ENCODE data around the gene FLNB. TPM values are rescaled to one million over a fixed set of nuclear protein-coding genes. Genes with fewer than 3 reads are reported as not detected.

Gene FLNB
- total and polyA plus RNA-seq, 2 of the 13 experiments (the other 11 are each of a cell fraction or from before 2014, with no cell fraction given) = 106 to 130 TPM

DNA sequence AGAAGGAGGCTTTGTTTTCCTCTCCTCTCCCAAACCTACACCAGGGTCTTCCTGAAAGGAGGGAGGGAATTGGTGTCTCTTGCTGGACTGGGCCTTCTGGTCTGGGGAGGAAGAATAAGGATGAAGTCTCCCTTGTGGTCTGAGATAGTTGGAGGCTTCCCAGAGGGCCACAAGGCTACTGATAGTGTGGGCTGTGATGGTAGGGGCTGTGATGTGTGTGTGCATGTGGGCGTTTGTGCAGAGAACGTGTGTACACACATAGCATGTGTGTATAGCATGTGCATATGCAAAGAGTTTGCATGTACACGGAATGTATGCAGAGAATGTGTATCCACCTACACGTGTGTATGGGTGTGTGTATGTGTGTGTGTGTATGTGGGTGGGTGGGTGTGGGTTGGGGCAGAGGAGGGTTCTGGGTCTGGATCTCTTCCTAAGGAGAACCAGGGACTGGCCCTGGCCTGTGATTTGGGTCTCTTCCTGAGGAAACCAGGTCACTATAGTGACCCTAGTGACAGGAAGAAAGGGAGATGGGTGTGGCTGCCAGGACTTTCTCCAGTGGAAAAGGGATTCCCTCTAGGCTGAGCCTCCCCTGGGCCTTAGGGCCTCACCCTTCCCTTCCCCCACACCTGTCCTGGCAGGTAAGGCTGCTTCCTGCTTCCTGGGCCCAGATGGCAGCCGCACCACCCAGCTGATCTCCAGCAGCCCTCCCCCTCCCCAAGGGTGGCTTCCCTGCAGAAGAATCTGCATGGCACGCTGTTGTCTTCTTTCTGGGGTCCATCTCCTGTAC, 1.7 kb downstream of the FLNB start (continued):
- TF ChIP-seq, protein P1, sequence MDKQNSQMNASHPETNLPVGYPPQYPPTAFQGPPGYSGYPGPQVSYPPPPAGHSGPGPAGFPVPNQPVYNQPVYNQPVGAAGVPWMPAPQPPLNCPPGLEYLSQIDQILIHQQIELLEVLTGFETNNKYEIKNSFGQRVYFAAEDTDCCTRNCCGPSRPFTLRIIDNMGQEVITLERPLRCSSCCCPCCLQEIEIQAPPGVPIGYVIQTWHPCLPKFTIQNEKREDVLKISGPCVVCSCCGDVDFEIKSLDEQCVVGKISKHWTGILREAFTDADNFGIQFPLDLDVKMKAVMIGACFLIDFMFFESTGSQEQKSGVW (CRISPR knock-in tag; IDR thresholded peaks at IDR 0.05; ENCODE audit: borderline replicate concordance) = no peak
- TF ChIP-seq TBX2 (CRISPR knock-in tag; IDR thresholded peaks at IDR 0.05; ENCODE audit: borderline replicate concordance) (no peak), ZNF180 (CRISPR knock-in tag; IDR thresholded peaks at IDR 0.05; ENCODE audit: borderline replicate concordance, low read depth) (no peak), POLR2G (IDR thresholded peaks at IDR 0.05; ENCODE audit: low read depth, low read length) (no peak), KAT8 (CRISPR knock-in tag; IDR thresholded peaks at IDR 0.05) (0 out of 2 replicates have a peak, but pooled peaks have one; percentile 27), ELF4 (CRISPR knock-in tag; IDR thresholded peaks at IDR 0.05; ENCODE audit: borderline replicate concordance) (no peak), ZNF337 (CRISPR knock-in tag; IDR thresholded peaks at IDR 0.05; ENCODE audit: borderline replicate concordance, low read depth) (no peak)
- TF ChIP-seq, protein P2, sequence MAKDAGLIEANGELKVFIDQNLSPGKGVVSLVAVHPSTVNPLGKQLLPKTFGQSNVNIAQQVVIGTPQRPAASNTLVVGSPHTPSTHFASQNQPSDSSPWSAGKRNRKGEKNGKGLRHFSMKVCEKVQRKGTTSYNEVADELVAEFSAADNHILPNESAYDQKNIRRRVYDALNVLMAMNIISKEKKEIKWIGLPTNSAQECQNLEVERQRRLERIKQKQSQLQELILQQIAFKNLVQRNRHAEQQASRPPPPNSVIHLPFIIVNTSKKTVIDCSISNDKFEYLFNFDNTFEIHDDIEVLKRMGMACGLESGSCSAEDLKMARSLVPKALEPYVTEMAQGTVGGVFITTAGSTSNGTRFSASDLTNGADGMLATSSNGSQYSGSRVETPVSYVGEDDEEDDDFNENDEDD (CRISPR knock-in tag; IDR thresholded peaks at IDR 0.05; ENCODE audit: borderline replicate concordance) = 0 out of 2 replicates have a peak, but pooled peaks have one; percentile 16
- TF ChIP-seq, protein P3, sequence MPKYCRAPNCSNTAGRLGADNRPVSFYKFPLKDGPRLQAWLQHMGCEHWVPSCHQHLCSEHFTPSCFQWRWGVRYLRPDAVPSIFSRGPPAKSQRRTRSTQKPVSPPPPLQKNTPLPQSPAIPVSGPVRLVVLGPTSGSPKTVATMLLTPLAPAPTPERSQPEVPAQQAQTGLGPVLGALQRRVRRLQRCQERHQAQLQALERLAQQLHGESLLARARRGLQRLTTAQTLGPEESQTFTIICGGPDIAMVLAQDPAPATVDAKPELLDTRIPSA (CRISPR knock-in tag; IDR thresholded peaks at IDR 0.05; ENCODE audit: borderline replicate concordance) = no peak
- TF ChIP-seq, protein P4, sequence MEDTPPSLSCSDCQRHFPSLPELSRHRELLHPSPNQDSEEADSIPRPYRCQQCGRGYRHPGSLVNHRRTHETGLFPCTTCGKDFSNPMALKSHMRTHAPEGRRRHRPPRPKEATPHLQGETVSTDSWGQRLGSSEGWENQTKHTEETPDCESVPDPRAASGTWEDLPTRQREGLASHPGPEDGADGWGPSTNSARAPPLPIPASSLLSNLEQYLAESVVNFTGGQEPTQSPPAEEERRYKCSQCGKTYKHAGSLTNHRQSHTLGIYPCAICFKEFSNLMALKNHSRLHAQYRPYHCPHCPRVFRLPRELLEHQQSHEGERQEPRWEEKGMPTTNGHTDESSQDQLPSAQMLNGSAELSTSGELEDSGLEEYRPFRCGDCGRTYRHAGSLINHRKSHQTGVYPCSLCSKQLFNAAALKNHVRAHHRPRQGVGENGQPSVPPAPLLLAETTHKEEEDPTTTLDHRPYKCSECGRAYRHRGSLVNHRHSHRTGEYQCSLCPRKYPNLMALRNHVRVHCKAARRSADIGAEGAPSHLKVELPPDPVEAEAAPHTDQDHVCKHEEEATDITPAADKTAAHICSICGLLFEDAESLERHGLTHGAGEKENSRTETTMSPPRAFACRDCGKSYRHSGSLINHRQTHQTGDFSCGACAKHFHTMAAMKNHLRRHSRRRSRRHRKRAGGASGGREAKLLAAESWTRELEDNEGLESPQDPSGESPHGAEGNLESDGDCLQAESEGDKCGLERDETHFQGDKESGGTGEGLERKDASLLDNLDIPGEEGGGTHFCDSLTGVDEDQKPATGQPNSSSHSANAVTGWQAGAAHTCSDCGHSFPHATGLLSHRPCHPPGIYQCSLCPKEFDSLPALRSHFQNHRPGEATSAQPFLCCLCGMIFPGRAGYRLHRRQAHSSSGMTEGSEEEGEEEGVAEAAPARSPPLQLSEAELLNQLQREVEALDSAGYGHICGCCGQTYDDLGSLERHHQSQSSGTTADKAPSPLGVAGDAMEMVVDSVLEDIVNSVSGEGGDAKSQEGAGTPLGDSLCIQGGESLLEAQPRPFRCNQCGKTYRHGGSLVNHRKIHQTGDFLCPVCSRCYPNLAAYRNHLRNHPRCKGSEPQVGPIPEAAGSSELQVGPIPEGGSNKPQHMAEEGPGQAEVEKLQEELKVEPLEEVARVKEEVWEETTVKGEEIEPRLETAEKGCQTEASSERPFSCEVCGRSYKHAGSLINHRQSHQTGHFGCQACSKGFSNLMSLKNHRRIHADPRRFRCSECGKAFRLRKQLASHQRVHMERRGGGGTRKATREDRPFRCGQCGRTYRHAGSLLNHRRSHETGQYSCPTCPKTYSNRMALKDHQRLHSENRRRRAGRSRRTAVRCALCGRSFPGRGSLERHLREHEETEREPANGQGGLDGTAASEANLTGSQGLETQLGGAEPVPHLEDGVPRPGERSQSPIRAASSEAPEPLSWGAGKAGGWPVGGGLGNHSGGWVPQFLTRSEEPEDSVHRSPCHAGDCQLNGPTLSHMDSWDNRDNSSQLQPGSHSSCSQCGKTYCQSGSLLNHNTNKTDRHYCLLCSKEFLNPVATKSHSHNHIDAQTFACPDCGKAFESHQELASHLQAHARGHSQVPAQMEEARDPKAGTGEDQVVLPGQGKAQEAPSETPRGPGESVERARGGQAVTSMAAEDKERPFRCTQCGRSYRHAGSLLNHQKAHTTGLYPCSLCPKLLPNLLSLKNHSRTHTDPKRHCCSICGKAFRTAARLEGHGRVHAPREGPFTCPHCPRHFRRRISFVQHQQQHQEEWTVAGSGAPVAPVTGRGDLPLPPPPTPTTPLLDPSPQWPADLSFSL (CRISPR knock-in tag; IDR thresholded peaks at IDR 0.05) = no peak
- TF ChIP-seq, protein P5, sequence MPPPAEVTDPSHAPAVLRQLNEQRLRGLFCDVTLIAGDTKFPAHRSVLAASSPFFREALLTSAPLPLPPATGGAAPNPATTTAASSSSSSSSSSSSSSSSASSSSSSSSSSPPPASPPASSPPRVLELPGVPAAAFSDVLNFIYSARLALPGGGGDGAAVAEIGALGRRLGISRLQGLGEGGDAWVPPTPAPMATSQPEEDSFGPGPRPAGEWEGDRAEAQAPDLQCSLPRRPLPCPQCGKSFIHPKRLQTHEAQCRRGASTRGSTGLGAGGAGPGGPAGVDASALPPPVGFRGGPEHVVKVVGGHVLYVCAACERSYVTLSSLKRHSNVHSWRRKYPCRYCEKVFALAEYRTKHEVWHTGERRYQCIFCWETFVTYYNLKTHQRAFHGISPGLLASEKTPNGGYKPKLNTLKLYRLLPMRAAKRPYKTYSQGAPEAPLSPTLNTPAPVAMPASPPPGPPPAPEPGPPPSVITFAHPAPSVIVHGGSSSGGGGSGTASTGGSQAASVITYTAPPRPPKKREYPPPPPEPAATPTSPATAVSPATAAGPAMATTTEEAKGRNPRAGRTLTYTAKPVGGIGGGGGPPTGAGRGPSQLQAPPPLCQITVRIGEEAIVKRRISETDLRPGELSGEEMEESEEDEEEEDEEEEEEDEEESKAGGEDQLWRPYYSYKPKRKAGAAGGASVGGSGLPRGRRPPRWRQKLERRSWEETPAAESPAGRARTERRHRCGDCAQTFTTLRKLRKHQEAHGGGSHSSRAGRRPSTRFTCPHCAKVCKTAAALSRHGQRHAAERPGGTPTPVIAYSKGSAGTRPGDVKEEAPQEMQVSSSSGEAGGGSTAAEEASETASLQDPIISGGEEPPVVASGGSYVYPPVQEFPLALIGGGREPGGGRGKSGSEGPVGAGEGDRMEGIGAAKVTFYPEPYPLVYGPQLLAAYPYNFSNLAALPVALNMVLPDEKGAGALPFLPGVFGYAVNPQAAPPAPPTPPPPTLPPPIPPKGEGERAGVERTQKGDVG (CRISPR knock-in tag; IDR thresholded peaks at IDR 0.05; ENCODE audit: borderline replicate concordance) = no peak
